IPS-18c (cell line): ENCODE results near the gene SFT2D2.

Experiments
- H3K4me3 ChIP-seq: 2 replicates; pipeline ENCODE4 v1.7.0; 2013; ENCODE audit warnings: low read depth, mild to moderate bottlenecking, low read length, moderate library complexity; ENCODE audit not compliant: insufficient read depth
- H3K9me3 ChIP-seq: one replicate; pipeline ENCODE4 v1.6.1; 2013; ENCODE audit warnings: mild to moderate bottlenecking, low read length, moderate library complexity; ENCODE audit not compliant: control insufficient read depth, insufficient read depth

SFT2D2 gene

DNA sequence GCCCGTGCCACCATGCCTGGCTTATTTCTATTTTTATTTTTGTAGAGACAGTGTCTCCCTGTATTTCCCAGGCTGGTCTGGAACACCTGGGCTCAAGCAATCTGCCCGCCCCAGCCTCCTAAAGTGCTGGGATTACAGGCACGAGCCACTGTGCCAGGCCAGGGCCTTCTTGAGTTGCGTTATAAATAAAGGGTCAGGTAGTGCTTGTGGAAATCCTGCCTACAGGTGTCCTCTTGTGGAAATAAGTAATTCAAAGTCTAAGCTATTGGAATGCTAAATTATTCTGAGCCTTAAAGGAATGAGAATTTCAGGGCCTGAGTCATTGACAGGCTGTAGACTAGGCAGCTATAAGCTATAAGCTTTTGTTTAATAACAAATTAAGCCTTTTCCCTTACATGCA is 8.1 kb upstream of the SFT2D2 start:
- peaks cover 3% of the 10 kb centered on the region for H3K9me3 ChIP-seq
- H3K4me3 ChIP-seq = no peak overlapping the region

DNA sequence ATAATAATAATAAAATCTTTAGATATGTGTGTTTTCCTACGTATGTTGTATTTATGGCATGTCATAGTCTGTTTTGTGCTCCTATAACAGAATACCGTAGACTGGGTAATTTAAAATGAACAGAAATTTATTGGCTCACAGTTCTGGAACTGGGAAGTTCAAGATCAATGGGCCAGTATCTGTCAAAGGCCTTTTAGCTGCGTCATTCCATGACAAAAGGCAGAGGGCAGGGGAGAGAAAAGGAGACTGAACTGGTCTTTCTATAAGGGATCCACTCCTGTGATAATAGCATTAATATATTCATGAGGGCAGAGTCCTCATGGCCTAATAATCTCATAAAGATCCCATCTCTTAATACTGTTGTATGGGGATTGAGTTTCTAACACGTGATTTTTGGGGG is 7.1 kb upstream of the SFT2D2 start:
- no peak overlapping the region for H3K4me3 ChIP-seq
- H3K9me3 ChIP-seq = no peaks in the 10 kb centered on the region

GRCh38 chr1:168220470-168220871 is 5.3 kb upstream of the SFT2D2 start:
- H3K4me3 ChIP-seq = no peak overlapping the region
- H3K9me3 ChIP-seq = no peaks in the 10 kb centered on the region

DNA sequence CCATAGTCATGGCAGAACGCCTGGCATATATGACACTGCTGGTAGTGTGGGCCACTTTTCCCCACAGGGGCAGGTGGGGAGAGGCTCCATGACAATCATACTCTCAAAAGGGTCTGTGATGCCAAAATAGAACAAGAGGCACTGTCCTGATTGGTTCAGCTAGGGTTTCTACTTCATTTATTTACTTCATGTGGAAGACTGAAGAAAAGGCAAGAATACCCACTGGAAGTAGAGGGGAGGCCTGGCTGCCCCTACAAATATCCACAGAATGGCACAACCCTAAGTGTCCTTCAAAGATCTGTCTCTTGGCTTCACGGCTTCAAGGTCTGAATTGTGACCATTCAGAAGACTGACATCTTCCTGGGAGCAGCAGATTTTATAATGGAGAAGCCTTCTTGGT is 4.5 kb upstream of the SFT2D2 start:
- no peak overlapping the region for H3K4me3 ChIP-seq
- no peaks in the 10 kb centered on the region for H3K9me3 ChIP-seq

DNA sequence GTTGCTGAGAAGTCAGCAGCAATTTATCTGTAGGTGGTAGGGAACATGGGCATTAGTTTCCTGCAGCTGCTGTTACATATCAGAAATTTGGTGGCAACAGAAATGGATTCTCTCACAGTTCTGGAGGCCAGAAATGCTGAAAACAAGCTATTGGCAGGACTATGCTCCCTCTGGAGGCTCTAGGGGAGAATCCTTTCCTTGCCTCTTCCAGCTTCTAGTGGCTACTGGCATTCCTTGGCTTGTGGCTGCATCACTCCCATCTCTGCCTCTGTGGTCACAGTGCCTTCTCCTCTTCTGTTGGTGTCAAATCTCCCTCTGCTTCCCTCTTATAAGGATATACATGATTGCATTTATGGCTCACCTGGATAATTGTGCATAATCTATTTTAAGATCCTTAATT is 2.5 kb upstream of the SFT2D2 start:
- Histone ChIP-seq H3K4me3 (no peak overlapping the region), H3K9me3 (no peaks in the 10 kb centered on the region)

GRCh38 chr1:168223681-168224540 is 1.9 kb upstream of the SFT2D2 start:
- H3K9me3 ChIP-seq = no peaks in the 10 kb centered on the region
- no peak overlapping the region for H3K4me3 ChIP-seq

GRCh38 chr1:168224991-168225390 is 813 bp upstream of the SFT2D2 start:
- H3K4me3 ChIP-seq = peak overlapping the region; percentile 88; the same call in 1 of the 2 replicates
- no peaks in the 10 kb centered on the region for H3K9me3 ChIP-seq

DNA sequence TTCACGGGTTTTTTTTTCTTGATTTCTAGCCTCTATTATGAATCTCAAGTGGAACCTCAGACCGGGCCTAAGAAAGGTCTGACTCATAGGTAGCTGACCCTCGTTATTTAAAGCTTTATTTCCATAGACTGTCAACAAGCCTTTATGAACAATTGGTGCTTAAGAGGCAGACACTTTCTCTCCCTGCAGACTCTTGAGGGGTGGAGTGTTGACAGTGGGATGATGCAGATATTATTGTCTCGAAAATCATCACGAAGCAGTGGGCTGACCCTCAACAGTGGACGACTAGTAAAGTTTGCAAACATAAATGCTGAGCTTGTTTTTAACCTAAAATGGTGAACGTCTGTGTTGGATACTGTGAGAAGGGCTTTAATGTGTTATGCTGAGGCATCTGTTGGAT is 1.8 kb downstream of the SFT2D2 start:
- no peaks in the 10 kb centered on the region for H3K9me3 ChIP-seq
- H3K4me3 ChIP-seq = no peak overlapping the region; the same call in 1 of the 2 replicates

GRCh38 chr1:168229893-168230292 is 4.1 kb downstream of the SFT2D2 start:
- Histone ChIP-seq H3K4me3 (no peak overlapping the region), H3K9me3 (no peaks in the 10 kb centered on the region)

DNA sequence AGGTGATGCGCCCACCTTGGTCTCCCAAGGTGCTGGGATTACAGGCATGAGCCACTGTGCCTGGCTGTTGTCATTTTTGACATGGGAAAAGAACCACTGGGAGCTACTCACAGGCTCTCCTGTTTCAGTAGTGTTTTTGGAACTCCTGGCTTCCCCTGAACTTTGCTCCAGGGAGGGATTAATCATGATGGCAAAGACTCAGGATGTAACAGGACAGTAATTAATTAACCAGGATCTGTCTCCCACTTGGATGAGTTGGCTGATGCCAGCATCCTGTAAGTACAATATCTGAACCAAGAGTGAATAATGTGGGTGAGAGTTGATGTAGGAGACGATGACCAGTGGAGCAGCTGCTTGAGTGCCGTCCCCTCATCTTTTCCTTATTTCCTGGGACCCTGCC is 4.9 kb downstream of the SFT2D2 start:
- Histone ChIP-seq H3K9me3 (no peaks in the 10 kb centered on the region), H3K4me3 (no peak overlapping the region)

DNA sequence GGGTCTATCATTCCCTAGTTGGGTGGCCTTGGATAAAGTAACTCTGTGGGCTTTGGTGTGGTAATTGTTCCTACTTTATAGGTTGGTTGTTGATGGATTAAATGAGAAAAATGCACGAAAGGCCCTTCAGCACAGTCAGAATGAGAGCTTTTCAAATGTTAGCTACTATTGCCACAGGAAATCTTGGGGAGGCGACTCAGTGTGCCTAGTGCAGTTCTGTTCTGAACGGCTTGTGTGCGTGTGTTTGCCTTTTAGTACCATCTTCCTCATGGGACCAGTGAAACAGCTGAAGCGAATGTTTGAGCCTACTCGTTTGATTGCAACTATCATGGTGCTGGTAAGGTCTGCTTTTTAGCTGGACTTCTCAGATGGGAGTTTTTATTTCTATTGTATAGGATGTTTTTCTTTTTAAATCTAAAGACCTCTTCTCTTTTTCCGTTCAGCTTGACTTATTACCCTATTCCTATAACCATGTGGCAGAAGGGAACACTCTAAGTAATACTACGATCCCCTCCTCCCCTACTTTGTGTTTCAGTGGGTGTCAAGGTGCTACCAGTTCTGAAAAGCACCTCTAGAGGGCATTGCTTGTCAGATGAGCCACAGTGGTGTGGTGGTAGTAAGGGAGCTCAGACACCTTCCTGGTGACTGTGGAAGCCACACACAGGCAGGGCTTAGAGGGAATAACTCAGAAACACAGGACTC is 9.2 kb downstream of the SFT2D2 start:
- H3K9me3 ChIP-seq = no peaks in the 10 kb centered on the region
- no peak overlapping the region for H3K4me3 ChIP-seq

GRCh38 chr1:168235548-168235885 is 9.7 kb downstream of the SFT2D2 start:
- Histone ChIP-seq H3K4me3 (no peak overlapping the region), H3K9me3 (no peaks in the 10 kb centered on the region)

DNA sequence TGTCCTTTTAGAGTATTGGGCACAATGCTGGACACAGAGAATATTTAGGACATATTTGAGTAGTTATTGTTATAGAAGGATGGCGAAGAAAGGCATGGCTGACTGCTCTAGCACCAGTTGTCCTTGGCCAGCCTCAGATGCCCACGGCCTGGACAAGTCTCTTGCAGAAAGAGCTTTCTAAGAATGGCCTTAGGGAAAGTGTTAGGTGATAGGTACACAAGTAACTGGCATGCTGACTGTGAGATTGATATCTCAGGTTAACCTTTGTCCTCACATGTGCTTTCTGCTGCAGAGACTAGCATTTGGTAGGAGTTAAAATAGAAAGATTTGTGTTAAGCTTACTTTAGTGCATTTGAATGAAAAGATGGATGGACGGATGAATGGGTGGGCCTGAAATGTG is 10.1 kb downstream of the SFT2D2 start:
- no peaks in the 10 kb centered on the region for H3K9me3 ChIP-seq
- H3K4me3 ChIP-seq = no peak overlapping the region

DNA sequence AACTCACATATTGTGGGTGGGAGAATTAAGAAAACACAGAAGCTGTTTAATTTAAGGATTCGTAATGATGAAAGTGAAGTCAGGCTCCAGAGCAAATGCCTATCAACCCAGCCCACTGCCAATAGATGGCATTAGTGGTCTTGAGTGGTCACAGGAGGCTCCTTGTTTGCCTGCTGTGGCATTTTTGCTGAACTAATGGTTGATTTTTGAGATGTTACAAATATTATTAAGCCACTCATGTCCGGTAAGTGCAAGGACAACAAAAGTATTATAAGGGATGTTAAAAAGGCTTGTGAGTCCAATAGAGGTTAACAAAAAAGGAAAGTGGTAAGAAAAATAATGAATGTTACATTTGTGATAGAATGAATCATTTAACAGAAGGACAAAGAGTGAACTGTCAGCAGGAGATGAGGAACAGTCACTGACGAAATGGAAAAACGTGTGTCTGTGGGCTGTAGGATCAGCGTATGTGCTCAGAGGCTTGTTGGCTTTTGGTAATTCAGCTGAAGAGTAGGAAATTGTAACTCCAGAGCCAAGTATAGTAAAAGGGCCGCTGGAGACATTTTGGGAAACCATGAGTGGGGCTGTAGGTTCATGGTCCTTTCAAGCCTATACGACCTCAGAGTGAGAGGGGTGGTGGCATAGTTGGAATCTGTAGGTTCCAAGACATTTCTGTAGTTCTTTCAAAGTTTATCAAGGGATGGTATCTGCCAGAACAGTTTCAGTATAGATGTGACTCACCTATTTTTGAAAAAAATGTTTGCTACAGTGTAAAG is 11.2 kb downstream of the SFT2D2 start:
- Histone ChIP-seq H3K4me3 (no peak overlapping the region), H3K9me3 (no peaks in the 10 kb centered on the region)

- H3K9me3 ChIP-seq = no peaks in the 10 kb centered on the region
- no peak overlapping the region for H3K4me3 ChIP-seq
Measured at GRCh38 chr1:168243198-168243597, 17.4 kb downstream of the SFT2D2 start.

DNA sequence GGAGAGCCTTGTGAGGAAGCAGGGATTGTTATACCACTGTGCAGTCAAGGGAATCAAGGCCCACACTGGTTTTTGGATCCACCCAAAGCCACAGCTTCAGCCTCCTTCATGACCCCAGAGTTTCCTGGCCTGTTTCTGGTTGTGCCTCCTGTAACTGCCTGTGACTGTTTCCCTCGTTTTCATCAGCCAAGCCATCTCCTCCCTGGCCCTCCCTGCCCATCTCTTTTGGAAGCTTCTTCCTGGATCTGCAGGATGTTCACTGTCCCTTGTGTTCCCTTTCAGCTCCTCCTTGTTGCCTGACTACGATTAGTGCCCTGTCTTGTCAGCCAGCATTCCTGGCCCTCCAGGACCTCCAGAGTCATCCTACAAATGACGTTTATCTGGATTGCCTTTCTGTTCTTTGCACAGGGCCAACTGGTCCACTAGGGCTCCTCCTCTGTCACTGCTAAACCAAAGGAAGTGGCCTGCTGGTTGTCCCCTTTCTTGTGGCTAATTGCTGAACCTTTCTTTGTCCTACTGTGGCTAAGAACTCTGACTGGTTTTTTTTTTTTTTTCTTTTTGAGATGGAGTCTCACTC is 17.9 kb downstream of the SFT2D2 start:
- no peak overlapping the region; the same call in 1 of the 2 replicates for H3K4me3 ChIP-seq

DNA sequence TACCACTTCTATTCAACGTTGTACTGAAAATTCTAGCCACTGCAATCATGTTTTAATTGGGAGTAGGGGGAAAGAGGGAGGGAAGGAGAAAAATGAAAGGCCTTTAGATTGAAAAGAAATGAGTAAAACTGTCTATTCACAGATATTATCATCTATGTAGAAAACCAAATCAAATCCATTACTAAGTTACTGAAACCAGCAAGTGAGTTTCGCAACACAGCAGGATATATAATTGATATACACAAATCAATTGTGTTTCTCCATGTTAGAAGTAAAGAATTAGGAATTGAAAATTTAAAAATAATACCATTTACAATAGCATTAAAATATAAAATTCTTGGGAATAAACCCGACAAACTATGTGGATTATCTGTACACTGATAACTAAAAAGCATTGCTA is 19.2 kb downstream of the SFT2D2 start:
- no peak overlapping the region for H3K4me3 ChIP-seq
- no peaks in the 10 kb centered on the region for H3K9me3 ChIP-seq

More for the DNA sequence above, 17.9 kb downstream of the SFT2D2 start:
- no peaks in the 10 kb centered on the region for H3K9me3 ChIP-seq
